Large intestine (tissue), 3 donors: ENCODE data around the gene PTPRH. TPM values are rescaled to one million over a fixed set of nuclear protein-coding genes. Genes with fewer than 3 reads are reported as not detected.

Experiments
- DNase-seq, 2 donors: peaks; one replicate each; pipeline versions ENCODE4 v3.0.0 to v3.0.0-alpha.2; 2013
- H3K27ac ChIP-seq: one replicate; pipeline ENCODE4 v1.5.1; 2013; ENCODE audit warnings: low read length
- H3K27me3 ChIP-seq: 2 replicates; pipeline ENCODE4 v1.6.1; 2013; ENCODE audit warnings: low read length; ENCODE audit not compliant: control insufficient read depth, insufficient read depth
- H3K36me3 ChIP-seq: 2 replicates; pipeline ENCODE4 v1.6.1; 2013; ENCODE audit warnings: low read length; ENCODE audit not compliant: control insufficient read depth, insufficient read depth
- H3K4me1 ChIP-seq: one replicate; pipeline ENCODE4 v1.6.1; 2013; ENCODE audit warnings: low read length; ENCODE audit not compliant: control insufficient read depth, insufficient read depth
- H3K4me3 ChIP-seq: one replicate; pipeline ENCODE4 v1.5.1; 2013; ENCODE audit warnings: low read length
- H3K9me3 ChIP-seq: one replicate; pipeline ENCODE4 v1.6.1; 2013; ENCODE audit warnings: mild to moderate bottlenecking, low read depth, low read length, moderate library complexity; ENCODE audit not compliant: control insufficient read depth
- WGBS: methylation state at CpG from one replicate; pipeline ENCODE4 v1.1.5; 2013; ENCODE audit warnings: low lambda C conversion rate; ENCODE audit not compliant: insufficient coverage; 5-methylcytosine and 5-hydroxymethylcytosine counted together
- polyA plus RNA-seq: library from polyadenylated mRNA; unstranded; fragments of 120-200 nt; gene quantifications from one replicate; pipeline ENCODE4 v1.2.1, GENCODE V29; 2013

PTPRH gene
- polyA plus RNA-seq, 1 donor: 28.1 TPM

- Histone ChIP-seq H3K36me3 (no peaks in the 10 kb centered on the region), H3K4me3 (no peak overlapping the region), H3K27ac (no peak overlapping the region), H3K4me1 (peaks cover 7% of the 10 kb centered on the region), H3K27me3 (peaks cover 78% of the 10 kb centered on the region), H3K9me3 (peaks cover 6% of the 10 kb centered on the region)
- no peak for DNase-seq
- WGBS: 90% methylated on average over 2 of the region's 5 CpGs
Measured at GRCh38 chr19:55171440-55171839, 37.9 kb downstream of the PTPRH start.

GRCh38 chr19:55169136-55169535 is 40.2 kb downstream of the PTPRH start:
- 80% methylated on average over 1 of the region's 4 CpGs for WGBS
- H3K27me3 ChIP-seq: peaks cover 58% of the 10 kb centered on the region
- H3K36me3 ChIP-seq: no peaks in the 10 kb centered on the region
- no peak overlapping the region for H3K4me3 ChIP-seq
- DNase-seq: no peak
- peaks cover 7% of the 10 kb centered on the region for H3K4me1 ChIP-seq
- peaks cover 4% of the 10 kb centered on the region for H3K9me3 ChIP-seq
- no peak overlapping the region for H3K27ac ChIP-seq

- Histone ChIP-seq H3K27me3 (peaks cover 49% of the 10 kb centered on the region), H3K4me1 (peaks cover 7% of the 10 kb centered on the region), H3K4me3 (peak within 1 kb of the TSS; percentile 51), H3K36me3 (no peaks in the 10 kb centered on the region), H3K9me3 (peaks cover 6% of the 10 kb centered on the region), H3K27ac (no peak within 1 kb of the TSS)
- DNase-seq: peak; percentile 95 to 96
- 0% methylated on average over 4 of the region's 33 CpGs for WGBS
Measured at GRCh38 chr19:55166530-55167268, 42.6 kb downstream of the PTPRH start, which contains the start of gene DNAAF3. Gene DNAAF3, minus strand, starts transcription at chr19:55166613. Its CDS starts 200 bp downstream, at chr19:55166413.

- peak; percentile 70 to 78 for DNase-seq
- Histone ChIP-seq H3K27me3 (peaks cover 50% of the 10 kb centered on the region), H3K4me1 (peaks cover 7% of the 10 kb centered on the region), H3K36me3 (no peaks in the 10 kb centered on the region), H3K9me3 (peaks cover 11% of the 10 kb centered on the region), H3K27ac (no peak overlapping the region), H3K4me3 (peak overlapping the region; percentile 51)
- no CpG with 5 or more reads among the region's 34 CpGs for WGBS
Measured at GRCh38 chr19:55165952-55166529, 43.3 kb downstream of the PTPRH start.

- Histone ChIP-seq H3K4me1 (peaks cover 4% of the 10 kb centered on the region), H3K36me3 (no peaks in the 10 kb centered on the region), H3K9me3 (peaks cover 18% of the 10 kb centered on the region), H3K4me3 (no peak overlapping the region), H3K27me3 (peaks cover 64% of the 10 kb centered on the region), H3K27ac (no peak overlapping the region)
- no peak for DNase-seq
- no CpG with 5 or more reads among the region's 61 CpGs for WGBS
Measured at GRCh38 chr19:55161571-55162322, 47.6 kb downstream of the PTPRH start.

- Histone ChIP-seq H3K27me3 (peaks cover 69% of the 10 kb centered on the region), H3K4me3 (no peak overlapping the region), H3K4me1 (peaks cover 8% of the 10 kb centered on the region), H3K9me3 (peaks cover 18% of the 10 kb centered on the region), H3K36me3 (no peaks in the 10 kb centered on the region), H3K27ac (no peak overlapping the region)
- WGBS: no CpG with 5 or more reads among the region's 32 CpGs
- no peak for DNase-seq
Measured at GRCh38 chr19:55160986-55161365, 48.3 kb downstream of the PTPRH start.

GRCh38 chr19:55160128-55160985 is 48.9 kb downstream of the PTPRH start:
- Histone ChIP-seq H3K27ac (no peak overlapping the region), H3K27me3 (peaks cover 71% of the 10 kb centered on the region), H3K9me3 (peaks cover 16% of the 10 kb centered on the region), H3K4me3 (no peak overlapping the region), H3K4me1 (peaks cover 8% of the 10 kb centered on the region), H3K36me3 (no peaks in the 10 kb centered on the region)
- DNase-seq: peak; percentile 84 to 87
- WGBS: no CpG with 5 or more reads among the region's 33 CpGs

GRCh38 chr19:55158848-55159749 is 50.2 kb downstream of the PTPRH start:
- Histone ChIP-seq H3K4me1 (peaks cover 8% of the 10 kb centered on the region), H3K9me3 (peaks cover 16% of the 10 kb centered on the region), H3K4me3 (no peak overlapping the region), H3K27me3 (peaks cover 71% of the 10 kb centered on the region), H3K27ac (no peak overlapping the region), H3K36me3 (no peaks in the 10 kb centered on the region)
- no peak for DNase-seq
- WGBS: 83% methylated on average over 3 of the region's 18 CpGs

GRCh38 chr19:55158423-55158822 is 50.9 kb downstream of the PTPRH start:
- DNase-seq: no peak

More at GRCh38 chr19:55158423-55158822, 50.9 kb downstream of the PTPRH start:
- no peak overlapping the region for H3K4me3 ChIP-seq
- H3K36me3 ChIP-seq: no peaks in the 10 kb centered on the region
- peaks cover 71% of the 10 kb centered on the region for H3K27me3 ChIP-seq
- no CpG with 5 or more reads among the region's 4 CpGs for WGBS
- H3K27ac ChIP-seq: no peak overlapping the region
- peaks cover 16% of the 10 kb centered on the region for H3K9me3 ChIP-seq
- H3K4me1 ChIP-seq: peaks cover 8% of the 10 kb centered on the region
